ENCODE results near the gene STXBP1.

Gene STXBP1

DNA sequence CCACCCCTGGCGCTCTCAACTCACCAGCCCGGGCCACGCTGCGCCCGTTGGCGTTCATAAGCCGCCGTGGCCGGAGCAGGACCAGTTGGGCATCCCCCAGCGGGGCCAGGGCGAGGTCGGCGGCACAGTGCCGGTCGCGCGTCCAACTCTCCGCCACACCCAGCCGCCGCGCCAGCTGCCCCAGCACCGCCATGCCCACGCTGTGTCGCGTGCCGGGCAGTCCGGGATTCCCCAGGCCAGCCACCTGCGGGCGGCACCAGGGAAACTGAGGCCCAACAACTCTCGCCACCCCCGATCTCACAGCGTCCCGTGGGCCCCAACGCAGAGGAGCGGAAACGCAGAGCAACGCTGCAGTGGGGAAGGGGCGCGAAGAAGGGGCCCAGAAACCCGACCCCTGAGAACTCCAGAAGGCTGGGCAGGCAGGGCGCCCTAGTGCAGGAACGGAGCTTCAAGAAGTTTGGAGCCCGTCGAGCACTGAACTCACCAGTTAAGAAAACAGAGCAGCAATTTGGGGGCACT, 102.9 kb downstream of the STXBP1 start:
- DNase-seq (ENCODE audit: low read depth in 2 of 2), result no peak

DNA sequence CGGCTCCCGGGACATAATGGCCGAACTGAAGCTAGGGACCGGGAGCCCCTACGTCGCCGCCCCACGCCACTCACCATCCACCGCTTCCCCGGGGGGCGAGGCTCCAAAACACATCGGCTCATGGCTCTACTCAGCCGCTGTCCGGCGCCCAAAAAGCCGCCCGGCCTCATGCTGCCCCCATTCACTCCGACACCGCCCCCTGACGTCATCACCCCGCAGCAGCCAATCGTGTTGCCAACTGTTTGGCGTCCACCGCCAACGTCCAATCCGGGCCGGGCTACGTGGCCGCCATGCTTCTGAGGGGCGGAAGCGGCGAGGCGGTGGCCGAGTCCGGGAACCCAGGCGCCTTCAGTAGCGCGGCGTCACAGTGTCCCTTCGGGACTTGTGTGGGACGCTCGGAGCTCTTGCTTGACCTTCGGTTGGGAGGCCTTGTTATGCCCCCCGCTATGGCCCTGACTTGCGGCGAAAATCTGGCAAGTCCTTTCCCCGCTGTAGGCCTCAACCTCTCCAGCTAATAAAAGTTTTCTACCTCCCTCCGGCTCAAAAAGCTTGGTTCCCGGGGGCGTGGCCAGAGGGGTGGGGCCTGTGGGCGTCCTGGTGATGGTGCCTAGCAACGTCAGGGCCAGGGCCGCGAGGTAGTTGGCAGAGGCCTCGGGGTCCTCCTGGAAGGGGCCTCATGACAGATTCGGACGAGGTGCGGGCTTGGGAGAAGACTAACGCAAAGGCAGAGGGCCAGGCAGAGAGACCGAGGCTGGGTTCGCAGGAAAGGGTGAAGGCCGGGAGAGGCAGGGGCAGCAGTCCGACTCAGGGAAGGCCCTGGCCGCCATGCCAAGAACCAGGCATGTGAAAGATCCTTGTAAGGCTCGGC, 103.6 kb downstream of the STXBP1 start, which contains the start of the genes PTRH1 and TTC16:
PTRH1 (minus strand) TSS at position 194 of the 868 bp plus-strand sequence; CDS start at position 170, 24 bp downstream.
TTC16 (plus strand) TSS at position 610 of the 868 bp plus-strand sequence; CDS start at position 677, 67 bp downstream.
- peak; percentile 95 to 96 for DNase-seq (ENCODE audit: low read depth in 2 of 2)

DNA sequence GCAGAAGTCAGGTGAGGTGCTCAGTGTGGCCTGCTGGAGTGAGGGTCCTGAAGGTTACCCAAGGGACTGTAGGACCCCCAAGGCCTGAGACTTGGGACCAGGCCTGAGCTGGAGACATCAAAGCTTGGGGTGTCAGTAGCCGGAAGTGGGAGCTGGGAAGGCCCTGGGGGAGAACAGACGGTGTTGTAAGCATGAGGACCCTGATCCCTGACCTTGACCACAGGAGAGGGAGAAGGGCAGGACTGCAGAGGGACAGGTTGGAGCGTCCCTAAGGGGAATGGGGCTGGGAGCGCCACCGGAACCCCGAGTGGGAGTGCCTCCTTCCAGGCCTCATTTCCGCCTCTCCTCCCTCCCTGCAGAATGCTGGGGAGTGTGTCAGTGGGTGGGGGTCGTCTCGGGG, 104.3 kb downstream of the STXBP1 start:
- DNase-seq (ENCODE audit: low read depth in 2 of 2), result no peak

DNA sequence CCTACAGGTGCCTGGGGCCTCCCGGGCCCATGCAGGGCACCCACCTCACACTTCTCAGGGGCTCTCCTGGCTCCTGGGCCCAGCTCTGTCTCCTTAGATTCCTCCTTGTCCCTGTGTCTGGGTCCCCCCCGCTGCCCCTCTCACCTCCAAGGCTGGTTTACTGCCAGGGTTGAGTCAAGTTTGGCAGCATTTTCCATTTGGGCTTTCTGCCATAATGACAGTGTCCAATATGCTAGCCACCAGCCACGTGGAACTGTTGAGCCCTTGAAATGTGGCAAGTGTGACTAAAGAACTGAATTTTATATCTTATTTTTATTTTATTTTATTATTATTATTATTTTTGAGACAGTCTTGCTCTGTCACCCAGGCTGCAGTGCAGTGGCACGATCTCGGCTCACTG, 105.7 kb downstream of the STXBP1 start:
- no peak for DNase-seq (ENCODE audit: low read depth in 2 of 2)

DNA sequence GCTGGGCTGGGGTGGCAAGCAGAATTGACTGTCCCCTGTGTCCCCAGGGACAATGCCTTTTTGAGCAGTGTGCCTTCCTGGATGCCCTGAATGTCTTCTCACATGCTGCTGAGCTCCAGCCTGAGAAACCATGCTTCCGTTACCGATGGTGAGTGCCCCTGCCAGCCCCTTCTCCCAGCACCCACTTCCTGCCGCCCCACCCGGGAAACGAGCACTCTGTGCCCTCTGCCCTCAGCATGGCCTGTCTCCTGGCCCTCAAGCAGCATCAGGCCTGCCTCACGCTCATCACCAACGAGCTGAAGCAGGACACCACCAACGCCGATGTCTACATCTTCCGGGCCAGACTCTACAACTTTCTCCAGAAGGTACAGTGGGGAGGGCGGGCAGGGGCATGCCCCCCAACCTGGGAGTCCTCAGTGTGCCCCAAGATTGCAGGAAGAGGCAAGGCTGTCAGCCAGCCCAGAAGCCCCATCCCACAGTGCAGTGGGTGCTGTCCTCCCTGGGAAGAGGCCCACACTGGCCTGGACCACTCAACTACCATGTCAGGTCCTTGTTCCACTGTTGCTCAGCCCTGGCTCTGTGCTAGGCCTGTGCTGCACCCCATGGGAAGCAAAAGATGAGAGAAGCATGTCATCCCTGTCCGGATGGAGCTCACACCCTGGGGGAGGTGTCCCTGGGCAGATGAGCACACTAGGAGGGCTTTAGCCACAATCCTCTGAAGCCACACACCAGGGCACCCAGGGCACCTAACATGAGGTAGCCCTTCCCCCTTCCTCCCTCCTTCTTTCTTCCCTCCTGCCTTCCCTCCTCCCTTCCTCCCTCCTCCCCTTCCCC, 108.2 kb downstream of the STXBP1 start:
- DNase-seq (ENCODE audit: low read depth in 2 of 2), result no peak

DNA sequence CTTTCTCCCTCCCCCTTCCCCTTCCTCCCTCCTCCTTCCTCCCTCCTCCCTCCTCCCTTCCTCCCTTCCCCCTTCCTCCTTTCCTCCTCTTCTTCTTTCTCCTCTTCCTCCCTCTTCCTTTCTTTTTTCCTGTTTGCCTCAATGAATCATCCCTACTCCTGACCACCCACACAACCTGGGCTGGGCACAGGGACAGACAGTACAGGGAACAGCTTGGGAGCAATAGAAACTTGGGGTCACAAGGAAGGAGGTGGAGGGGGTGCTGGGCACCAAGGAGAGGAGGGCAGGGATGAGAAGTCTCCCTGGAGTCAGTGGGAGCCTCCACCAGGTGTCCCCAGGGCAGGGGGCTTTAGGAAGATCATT, 108.8 kb downstream of the STXBP1 start:
- no peak for DNase-seq (ENCODE audit: low read depth in 2 of 2)

DNA sequence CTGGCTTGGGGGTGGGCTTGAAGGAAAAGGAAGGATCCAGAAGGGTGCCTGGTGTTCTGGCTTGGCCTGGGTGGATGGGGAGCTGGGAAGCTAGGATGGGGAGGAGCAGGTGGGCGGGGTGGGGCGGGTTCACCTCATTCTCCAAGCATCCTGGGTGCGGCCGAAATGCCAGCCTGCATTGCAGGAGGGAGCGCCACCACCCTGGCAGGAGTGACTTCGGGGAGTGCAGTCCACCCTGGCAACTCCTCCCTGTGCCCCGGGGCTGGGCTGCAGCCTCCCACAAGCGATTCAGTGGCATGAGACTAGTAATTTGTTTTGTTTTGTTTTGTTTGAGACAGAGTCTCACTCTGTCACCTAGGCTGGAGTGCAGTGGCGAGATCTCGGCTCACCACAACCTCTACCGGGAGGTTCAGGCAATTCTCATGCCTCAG, 109.3 kb downstream of the STXBP1 start:
- no peak for DNase-seq (ENCODE audit: low read depth in 2 of 2)

DNA sequence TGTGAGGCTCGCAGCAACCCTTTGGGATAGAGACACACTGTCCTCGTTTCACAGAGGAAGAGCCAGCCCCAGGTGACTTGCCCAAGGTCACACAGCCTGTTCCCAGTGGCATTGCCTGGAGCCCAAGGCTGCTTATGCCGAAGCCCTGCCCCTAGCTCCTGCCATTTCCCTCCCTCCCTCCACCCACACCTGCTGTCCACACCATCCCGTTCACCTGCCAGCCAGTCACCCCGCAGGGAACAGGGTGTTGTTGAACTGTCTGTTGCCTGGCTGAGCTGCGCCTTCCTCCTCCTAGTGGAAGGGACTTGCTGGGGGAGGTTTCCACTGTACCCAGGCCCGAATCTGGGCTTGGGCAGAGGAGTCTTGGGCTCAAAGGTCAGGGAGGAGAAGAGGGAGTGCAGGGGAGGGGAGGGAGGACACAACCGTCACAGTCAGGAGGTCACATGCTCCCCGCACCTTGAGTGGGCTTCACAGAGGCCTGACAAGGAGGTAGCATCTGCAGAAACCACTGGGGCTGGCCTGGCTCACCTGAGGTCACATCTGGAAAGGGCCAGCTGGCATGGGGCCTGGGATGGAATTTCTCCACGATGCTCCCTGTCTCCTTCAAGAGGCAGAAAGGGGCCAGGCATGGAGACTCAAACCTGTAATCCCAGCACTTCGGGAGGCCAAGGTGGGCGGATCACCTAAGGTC, 110.1 kb downstream of the STXBP1 start:
- no peak for DNase-seq (ENCODE audit: low read depth in 2 of 2)

DNA sequence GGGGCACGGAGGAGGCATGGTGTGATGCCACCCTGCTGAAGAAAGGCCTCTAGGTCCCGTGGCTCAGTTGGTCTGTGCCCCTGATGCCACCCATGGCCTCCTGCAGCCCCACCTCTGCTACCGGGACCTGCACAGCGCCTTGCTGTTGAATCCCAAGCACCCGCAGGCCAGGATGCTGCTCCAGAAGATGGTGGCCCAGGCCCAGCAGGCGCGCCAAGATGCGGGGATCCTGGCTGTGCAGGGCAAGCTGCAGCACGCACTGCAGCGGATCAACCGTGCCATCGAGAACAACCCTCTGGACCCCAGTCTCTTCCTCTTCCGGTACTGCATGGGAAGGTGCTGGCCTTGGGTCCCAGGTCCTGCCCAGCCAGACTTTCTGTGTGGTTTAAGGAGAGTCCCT, 110.9 kb downstream of the STXBP1 start:
- no peak for DNase-seq (ENCODE audit: low read depth in 2 of 2)

DNA sequence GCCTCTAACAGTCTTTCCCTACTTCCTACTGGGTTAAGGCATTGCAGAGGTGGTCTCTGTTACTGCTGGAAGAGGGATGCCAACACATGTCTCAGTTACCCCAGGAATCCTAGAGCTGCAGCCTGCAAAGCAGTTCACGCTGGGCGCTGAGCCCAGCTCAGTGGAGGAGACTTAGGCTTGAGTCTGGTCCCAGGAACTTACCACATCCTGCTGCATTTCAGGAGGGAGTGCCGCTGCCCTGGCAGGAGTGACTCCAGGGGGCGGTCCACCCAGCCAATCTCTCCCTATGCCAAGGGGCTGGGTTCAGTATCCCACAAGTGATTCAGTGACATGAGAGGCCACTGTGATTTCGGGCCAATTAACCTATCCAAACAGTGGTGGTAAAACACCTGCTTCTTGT, 111.4 kb downstream of the STXBP1 start:
- DNase-seq (ENCODE audit: low read depth in 2 of 2), result no peak

DNA sequence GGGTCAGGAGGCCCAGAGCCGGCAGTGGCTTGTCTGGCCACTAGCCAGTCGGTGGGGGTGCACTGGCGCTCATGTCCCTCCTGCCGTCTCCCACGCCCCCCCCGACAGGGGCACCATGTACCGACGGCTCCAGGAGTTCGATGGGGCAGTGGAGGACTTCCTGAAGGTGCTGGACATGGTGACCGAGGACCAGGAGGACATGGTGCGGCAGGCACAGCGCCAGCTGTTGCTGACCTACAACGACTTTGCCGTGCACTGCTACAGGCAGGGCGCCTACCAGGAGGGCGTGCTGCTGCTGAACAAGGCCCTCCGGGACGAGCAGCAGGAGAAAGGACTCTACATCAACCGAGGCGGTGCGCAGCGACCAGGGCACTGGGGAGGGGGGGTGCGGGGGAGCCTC, 111.9 kb downstream of the STXBP1 start:
- DNase-seq (ENCODE audit: low read depth in 2 of 2), result no peak

DNA sequence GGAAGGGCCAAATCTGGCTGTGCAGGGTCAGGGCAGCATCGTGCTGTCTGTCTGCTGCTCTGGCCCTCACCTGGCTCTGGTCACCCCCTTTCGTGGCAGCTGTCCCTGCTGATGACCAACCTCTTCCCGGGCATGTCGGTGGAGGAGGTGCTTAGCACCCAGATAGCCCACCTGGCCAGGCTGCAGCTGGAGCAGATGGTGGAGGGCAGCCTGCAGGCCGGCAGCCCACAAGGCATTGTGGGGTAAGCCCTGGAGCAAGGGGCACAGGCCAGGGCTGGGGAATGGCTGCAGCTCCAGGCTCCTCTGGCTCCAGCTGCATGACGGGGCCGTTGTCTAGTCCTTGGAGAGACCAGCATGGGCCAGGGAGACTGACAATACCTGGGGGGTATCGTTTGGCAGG, 114.8 kb downstream of the STXBP1 start:
- no peak for DNase-seq (ENCODE audit: low read depth in 2 of 2)

DNA sequence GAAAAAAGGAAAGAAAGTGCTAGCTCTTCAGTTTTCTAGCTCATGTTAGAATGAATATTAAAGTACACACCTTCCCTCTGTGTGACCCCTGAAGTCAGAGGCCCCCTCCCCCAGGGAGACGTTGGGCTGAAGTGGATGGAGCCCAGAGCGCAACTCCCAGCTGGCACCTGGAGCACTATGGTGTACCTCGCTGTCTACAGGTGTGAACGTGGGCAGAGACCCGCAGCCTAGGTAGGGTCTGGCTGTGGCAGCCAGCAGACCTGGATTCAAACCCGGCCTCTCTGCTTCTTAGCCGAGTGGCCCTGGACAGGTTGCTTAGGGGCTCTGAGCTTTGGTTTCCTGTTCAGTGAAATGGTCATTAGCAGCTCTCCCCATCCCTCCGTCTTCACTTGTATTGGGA, 116.7 kb downstream of the STXBP1 start:
- DNase-seq (ENCODE audit: low read depth in 2 of 2), result no peak

DNA sequence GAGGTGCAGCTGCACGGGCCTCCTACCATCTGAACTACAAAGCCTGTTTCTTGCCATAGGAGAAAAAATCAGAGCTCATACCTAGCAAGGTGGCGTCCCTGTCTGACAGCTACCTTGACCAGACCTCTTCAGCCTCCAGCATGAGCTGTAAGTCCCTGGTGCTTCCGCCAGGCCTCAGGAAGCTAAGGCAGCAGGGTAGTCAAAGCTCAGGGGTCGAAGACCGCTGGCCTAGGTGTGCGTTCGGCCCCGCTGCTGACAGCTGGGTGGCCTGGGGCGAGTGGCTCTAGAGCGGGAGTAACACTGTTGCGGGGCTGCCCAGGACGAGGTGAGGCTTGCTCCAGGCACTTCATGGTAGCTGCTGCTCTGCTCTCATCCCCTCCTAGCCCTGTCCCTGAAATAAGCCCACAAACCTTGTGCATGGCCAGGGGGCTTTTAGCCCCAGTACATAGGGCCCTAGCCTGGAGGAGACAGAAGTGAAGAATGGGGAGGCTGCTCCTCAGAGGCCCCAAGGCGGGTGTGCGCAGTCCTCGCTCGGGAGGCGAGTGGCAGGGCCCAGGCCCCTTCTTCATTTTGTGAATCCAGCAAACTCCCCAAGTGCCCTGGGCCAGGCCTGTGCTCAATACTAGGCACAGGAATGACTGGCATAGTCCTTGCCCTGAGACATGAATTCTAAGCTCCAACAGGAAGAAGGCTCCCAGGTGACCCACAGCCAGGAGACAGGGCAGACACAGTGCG, 117.6 kb downstream of the STXBP1 start:
- no peak for DNase-seq (ENCODE audit: low read depth in 2 of 2)

DNA sequence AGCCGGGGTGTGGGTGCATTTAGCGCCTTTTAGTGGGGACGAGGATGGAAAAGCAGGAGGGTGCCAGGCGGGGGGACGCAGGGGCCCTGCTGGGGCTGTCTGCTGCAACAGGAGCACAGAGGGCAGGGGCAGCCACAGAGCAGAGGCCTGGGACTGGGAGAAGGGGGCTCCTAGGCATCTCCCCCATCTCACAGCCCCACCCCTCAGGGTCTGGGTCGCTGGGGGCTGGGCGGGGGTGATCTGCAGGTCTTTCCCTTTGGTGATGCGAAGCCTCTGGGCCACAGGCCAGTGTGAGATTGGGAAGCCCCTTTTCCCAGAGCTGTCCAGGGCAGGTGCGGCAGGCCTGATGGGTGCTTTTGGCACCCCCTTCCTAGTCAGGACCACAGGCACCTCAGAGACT, 118.2 kb downstream of the STXBP1 start:
- no peak for DNase-seq (ENCODE audit: low read depth in 2 of 2)

DNA sequence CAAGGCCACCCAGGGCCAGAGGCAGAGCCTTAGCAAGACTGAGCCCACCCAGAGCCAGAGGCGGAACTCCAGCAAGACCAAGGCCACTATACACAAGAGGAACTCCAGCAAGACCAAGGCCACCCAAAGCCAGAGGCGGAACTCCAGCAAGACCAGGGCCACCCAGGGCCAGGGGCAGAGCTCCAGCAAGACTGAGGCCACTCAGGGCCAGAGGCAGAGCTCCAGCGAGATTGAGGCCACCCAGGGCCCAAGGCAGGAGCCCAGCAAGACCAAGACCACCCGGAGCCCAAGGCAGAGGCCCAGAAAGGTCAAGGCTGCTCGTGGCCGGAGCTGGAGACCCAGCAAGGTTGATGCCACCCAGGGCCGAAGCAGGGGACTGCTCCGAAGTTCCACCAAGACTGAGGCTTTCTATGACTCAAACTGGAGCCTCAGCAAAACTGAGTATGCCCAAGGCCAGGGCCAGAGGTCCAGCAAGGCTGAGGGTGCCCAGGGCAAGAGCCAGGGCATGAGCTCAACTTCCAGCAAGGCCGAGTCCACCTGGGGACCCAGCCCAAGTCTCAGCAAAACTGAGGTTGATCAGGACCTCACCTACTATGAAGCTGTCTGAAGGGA, 118.8 kb downstream of the STXBP1 start:
- DNase-seq (ENCODE audit: low read depth in 2 of 2), result no peak

DNA sequence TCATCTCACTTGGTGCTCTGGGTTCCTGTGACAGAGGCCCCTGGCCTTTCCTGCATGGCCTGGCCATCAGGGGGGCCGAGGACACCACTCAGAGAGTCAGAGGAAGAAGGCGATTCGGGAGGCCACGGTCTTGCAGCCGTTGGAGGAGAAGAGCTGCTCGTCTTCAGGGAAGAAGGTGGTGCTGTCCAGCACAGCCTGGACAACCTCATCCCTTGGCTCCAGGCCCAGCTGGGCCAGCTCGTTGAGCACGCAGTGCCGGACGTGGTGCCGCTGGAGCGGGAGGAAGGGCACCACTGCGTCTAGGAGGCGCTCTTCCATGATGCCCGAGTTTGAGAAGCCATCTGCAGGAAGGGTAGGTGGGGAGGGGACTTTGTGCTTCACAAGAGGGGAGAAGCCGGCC, 119.9 kb downstream of the STXBP1 start:
- DNase-seq (ENCODE audit: low read depth in 2 of 2), result no peak

DNA sequence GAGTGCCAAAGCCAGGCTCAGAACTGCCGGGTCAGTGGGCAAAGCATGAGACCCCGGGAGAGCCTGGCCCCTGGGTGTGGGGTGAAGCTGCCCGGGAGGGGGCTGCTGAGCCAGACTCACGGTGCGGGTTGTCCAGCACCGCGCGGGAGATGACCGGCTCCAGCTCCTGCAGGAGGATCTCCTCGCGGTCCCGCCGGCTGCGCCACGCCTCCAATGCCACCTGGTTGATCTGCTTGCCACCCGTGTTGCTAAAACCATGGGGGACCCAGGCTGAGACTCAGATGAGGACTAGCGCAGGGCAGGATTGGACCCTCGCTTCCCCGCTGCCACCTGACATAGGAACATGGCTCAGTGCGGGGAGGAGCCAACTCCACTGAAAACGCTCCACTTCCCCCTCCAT, 120.4 kb downstream of the STXBP1 start:
- no peak for DNase-seq (ENCODE audit: low read depth in 2 of 2)

DNA sequence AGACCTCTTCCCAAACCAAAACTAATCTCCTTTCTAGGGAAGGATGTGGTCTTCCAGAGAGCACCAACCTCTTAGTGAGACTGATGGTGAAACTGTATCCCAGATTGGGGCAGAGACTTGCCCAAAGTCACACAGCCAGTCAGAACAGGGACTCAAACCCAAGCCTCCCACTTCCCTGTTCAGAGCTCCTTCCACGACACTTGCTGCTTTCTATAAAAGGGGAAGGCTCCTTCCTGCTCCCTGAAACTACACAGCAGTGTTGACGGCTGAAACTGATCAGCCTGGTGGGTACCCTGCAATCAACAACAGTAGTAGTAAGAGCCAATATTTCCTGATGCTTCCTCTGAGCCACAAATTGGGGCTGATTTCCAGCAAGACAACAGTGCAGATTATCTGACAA, 121.5 kb downstream of the STXBP1 start:
- no peak for DNase-seq (ENCODE audit: low read depth in 2 of 2)

DNA sequence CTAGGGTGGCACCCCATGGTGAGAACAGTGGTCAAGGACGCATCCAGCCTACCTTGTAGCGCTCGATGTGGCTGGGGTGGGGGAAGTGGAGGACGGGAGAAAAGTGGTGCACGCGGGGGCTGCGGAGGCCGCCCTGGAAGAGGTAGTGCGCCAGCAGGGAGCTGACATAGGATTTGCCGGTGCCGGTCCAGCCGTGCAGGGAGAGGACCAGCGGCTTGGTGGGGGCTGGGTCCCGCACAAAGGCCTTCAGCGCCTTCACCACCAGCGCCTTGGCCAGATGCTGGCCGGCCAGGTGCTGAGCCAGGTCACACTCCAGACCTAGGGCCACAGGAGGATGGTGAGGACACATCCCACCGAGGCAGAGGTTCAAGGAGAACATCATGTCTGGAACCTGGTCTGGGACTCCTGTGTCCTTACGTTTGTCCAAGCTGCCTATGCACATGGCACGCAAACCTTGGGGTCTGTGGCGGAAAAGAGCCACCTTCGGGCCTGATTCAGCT, 122.2 kb downstream of the STXBP1 start:
- DNase-seq (ENCODE audit: low read depth in 2 of 2), result no peak

Measured in stimulated activated CD8-positive, alpha-beta memory T cell treated with anti-CD3 and anti-CD28 coated beads, Interleukin-7, amount 100 ng/mL, for 1 hour (primary cell).